Activated naive CD4-positive, alpha-beta T cell treated with anti-CD3 and anti-CD28 coated beads, Interleukin-2, amount 50 U/mL, for 24 hours (primary cell): Measurements from ENCODE around the gene KCTD12.

Experiments
- H3K27ac Mint-ChIP-seq: one replicate; pipeline ENCODE4 v1.8.0; 2021; ENCODE audit warnings: mild to moderate bottlenecking, mixed read lengths
- H3K27me3 Mint-ChIP-seq: one replicate; pipeline ENCODE4 v1.8.0; 2021; ENCODE audit warnings: mixed read lengths
- H3K36me3 Mint-ChIP-seq: one replicate; pipeline ENCODE4 v1.8.0; 2021; ENCODE audit warnings: mixed read lengths
- H3K4me1 Mint-ChIP-seq: one replicate; pipeline ENCODE4 v1.8.0; 2021; ENCODE audit warnings: mixed read lengths
- H3K4me3 Mint-ChIP-seq: one replicate; pipeline ENCODE4 v1.8.0; 2021; ENCODE audit warnings: mild to moderate bottlenecking, mixed read lengths
- H3K9me3 Mint-ChIP-seq: one replicate; pipeline ENCODE4 v1.8.0; 2021; ENCODE audit warnings: mixed read lengths

The KCTD12 gene

GRCh38 chr13:76851961-76852360 is 34.2 kb downstream of the KCTD12 start:
- H3K9me3 Mint-ChIP-seq, result no peaks in the 10 kb centered on the region
- no peaks in the 10 kb centered on the region for H3K4me1 Mint-ChIP-seq
- H3K27me3 Mint-ChIP-seq, result no peaks in the 10 kb centered on the region
- H3K4me3 Mint-ChIP-seq, result no peak overlapping the region
- no peaks in the 10 kb centered on the region for H3K36me3 Mint-ChIP-seq
- no peak overlapping the region for H3K27ac Mint-ChIP-seq

GRCh38 chr13:76849493-76849892 is 36.7 kb downstream of the KCTD12 start:
- no peak overlapping the region for H3K27ac Mint-ChIP-seq
- H3K4me1 Mint-ChIP-seq, result no peaks in the 10 kb centered on the region

DNA sequence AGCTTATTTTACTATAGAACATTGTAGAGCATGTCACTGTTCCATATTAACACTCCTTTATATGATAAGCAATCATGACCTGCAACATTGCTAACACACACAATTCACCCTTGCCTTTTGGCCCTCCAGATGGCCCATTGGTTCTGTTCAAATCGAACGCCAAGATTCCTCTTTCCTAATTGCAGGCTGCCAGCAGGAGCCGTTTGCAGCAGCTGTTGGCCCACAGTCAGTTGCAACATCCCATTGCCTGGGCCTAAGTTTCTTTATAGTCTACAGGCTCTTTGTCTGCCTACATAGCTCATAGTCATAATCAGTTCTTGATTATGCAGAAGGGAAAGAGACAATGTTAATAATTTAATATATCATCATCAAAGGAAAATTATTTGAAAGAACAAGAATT is 37.6 kb downstream of the KCTD12 start:
- Mint-ChIP-seq H3K27ac (no peak overlapping the region), H3K4me1 (no peaks in the 10 kb centered on the region), H3K27me3 (no peaks in the 10 kb centered on the region), H3K9me3 (no peaks in the 10 kb centered on the region), H3K36me3 (no peaks in the 10 kb centered on the region), H3K4me3 (no peak overlapping the region)

More at GRCh38 chr13:76849493-76849892, 36.7 kb downstream of the KCTD12 start:
- H3K27me3 Mint-ChIP-seq, result no peaks in the 10 kb centered on the region
- no peaks in the 10 kb centered on the region for H3K36me3 Mint-ChIP-seq
- H3K4me3 Mint-ChIP-seq, result no peak overlapping the region
- H3K9me3 Mint-ChIP-seq, result no peaks in the 10 kb centered on the region

- no peak overlapping the region for H3K27ac Mint-ChIP-seq
- H3K4me3 Mint-ChIP-seq, result no peak overlapping the region
- H3K9me3 Mint-ChIP-seq, result no peaks in the 10 kb centered on the region
- H3K36me3 Mint-ChIP-seq, result no peaks in the 10 kb centered on the region
- H3K4me1 Mint-ChIP-seq, result no peaks in the 10 kb centered on the region
- H3K27me3 Mint-ChIP-seq, result peaks cover 3% of the 10 kb centered on the region
Measured at GRCh38 chr13:76846363-76846762, 39.8 kb downstream of the KCTD12 start.

- Mint-ChIP-seq H3K27me3 (peaks cover 3% of the 10 kb centered on the region), H3K36me3 (no peaks in the 10 kb centered on the region), H3K4me3 (no peak overlapping the region), H3K4me1 (no peaks in the 10 kb centered on the region), H3K9me3 (no peaks in the 10 kb centered on the region), H3K27ac (no peak overlapping the region)
Measured at GRCh38 chr13:76845865-76846264, 40.3 kb downstream of the KCTD12 start.

- no peaks in the 10 kb centered on the region for H3K36me3 Mint-ChIP-seq
- H3K4me3 Mint-ChIP-seq, result no peak overlapping the region
- no peak overlapping the region for H3K27ac Mint-ChIP-seq
- H3K9me3 Mint-ChIP-seq, result no peaks in the 10 kb centered on the region
- peaks cover 3% of the 10 kb centered on the region for H3K27me3 Mint-ChIP-seq
- H3K4me1 Mint-ChIP-seq, result no peaks in the 10 kb centered on the region
Measured at GRCh38 chr13:76845367-76845766, 40.8 kb downstream of the KCTD12 start.

- Mint-ChIP-seq H3K36me3 (no peaks in the 10 kb centered on the region), H3K4me3 (no peak overlapping the region), H3K27me3 (peaks cover 9% of the 10 kb centered on the region), H3K9me3 (no peaks in the 10 kb centered on the region), H3K4me1 (no peaks in the 10 kb centered on the region), H3K27ac (no peak overlapping the region)
Measured at GRCh38 chr13:76837801-76838200, 48.4 kb downstream of the KCTD12 start.

DNA sequence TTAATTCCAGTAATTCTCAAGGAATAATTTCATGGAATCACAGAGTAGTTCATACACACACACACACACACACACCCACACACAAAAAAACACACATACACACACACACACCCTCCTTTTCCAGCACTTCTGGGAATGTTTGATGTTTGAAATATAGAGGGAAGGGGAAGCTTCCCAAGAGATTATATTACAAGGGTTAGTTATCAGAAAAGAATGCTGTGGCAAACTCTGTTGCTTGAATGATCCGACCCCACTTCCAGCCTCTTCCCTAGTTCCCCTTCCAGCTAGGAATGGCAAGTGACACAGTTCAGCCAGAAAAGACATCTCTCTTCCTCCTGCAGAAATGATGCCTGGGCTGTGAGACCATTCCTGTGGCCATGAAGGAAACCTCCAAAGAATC is 49.9 kb downstream of the KCTD12 start:
- no peak overlapping the region for H3K4me3 Mint-ChIP-seq
- no peaks in the 10 kb centered on the region for H3K9me3 Mint-ChIP-seq
- no peaks in the 10 kb centered on the region for H3K36me3 Mint-ChIP-seq
- H3K27me3 Mint-ChIP-seq, result peaks cover 6% of the 10 kb centered on the region
- no peaks in the 10 kb centered on the region for H3K4me1 Mint-ChIP-seq
- H3K27ac Mint-ChIP-seq, result no peak overlapping the region

- no peak overlapping the region for H3K4me3 Mint-ChIP-seq
- H3K9me3 Mint-ChIP-seq, result no peaks in the 10 kb centered on the region
- no peak overlapping the region for H3K27ac Mint-ChIP-seq
Measured at GRCh38 chr13:76833441-76833954, 52.7 kb downstream of the KCTD12 start.

DNA sequence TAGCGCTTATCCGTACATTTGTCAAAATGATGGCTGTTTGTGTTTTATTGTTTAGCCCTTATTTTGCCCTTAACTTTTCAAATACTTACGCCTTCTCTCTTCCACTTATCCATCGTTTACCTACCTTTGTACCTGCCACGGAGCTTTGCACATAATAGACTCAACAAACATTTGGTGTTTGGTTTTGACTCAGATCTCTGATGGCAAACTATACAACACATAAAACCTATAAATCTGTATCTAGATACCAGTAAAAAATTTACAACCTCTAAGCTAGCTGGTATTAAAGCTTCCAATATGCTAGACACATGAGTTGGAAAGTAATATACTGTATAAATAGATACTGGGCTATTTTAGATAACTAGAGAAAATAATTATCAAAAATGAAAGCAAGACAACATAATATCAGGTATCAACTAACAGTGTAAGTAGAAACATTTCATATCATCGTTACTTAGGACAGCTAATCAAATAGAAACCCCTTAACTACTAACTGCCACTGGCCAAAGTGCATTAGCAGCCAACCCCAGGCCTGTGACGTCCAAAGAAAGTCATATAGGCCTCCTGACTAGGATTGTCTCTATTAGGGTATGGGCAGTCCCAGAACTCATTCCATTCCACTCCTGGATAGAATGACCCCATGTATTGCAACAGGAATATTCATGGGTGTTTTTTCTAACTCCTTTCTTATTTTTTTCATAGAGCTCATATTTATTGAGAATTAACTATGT is 53.8 kb downstream of the KCTD12 start:
- H3K9me3 Mint-ChIP-seq, result no peaks in the 10 kb centered on the region
- no peak overlapping the region for H3K27ac Mint-ChIP-seq
- H3K4me3 Mint-ChIP-seq, result no peak overlapping the region
- no peaks in the 10 kb centered on the region for H3K36me3 Mint-ChIP-seq
- H3K4me1 Mint-ChIP-seq, result peaks cover 4% of the 10 kb centered on the region
- peaks cover 6% of the 10 kb centered on the region for H3K27me3 Mint-ChIP-seq

More at GRCh38 chr13:76833441-76833954, 52.7 kb downstream of the KCTD12 start:
- peaks cover 6% of the 10 kb centered on the region for H3K27me3 Mint-ChIP-seq
- H3K36me3 Mint-ChIP-seq, result no peaks in the 10 kb centered on the region
- H3K4me1 Mint-ChIP-seq, result peaks cover under 1% of the 10 kb centered on the region

- Mint-ChIP-seq H3K27ac (no peak overlapping the region), H3K9me3 (no peaks in the 10 kb centered on the region), H3K36me3 (no peaks in the 10 kb centered on the region), H3K4me1 (peaks cover 4% of the 10 kb centered on the region), H3K27me3 (peaks cover 2% of the 10 kb centered on the region), H3K4me3 (no peak overlapping the region)
Measured at GRCh38 chr13:76830805-76831204, 55.4 kb downstream of the KCTD12 start.
